Nephron (organoid): ENCODE measurements around the gene DEFB118.
A peak's percentile ranks its signal among the peaks of the same experiment; 100 is the strongest.

Source experiments
- H3K27ac Mint-ChIP-seq, 3 experiments: 2 replicates each; pipeline ENCODE4 v1.8.0; 2020; ENCODE audit warnings: mixed read lengths in 3 of 3, mild to moderate bottlenecking in 2 of 3, moderate library complexity in 1 of 3
- H3K27me3 Mint-ChIP-seq: 2 replicates; pipeline ENCODE4 v1.8.0; 2021; ENCODE audit warnings: low read depth, mild to moderate bottlenecking, moderate library complexity, mixed read lengths
- H3K36me3 Mint-ChIP-seq: 2 replicates; pipeline ENCODE4 v1.8.0; 2020; ENCODE audit warnings: low read depth, mixed read lengths
- H3K4me1 Mint-ChIP-seq: 2 replicates; pipeline ENCODE4 v1.8.0; 2020; ENCODE audit warnings: mixed read lengths
- H3K4me3 Mint-ChIP-seq, 3 experiments: 2 replicates each; pipeline ENCODE4 v1.8.0; 2020; ENCODE audit warnings: mild to moderate bottlenecking in 3 of 3, mixed read lengths in 3 of 3, moderate library complexity in 2 of 3
- H3K9me3 Mint-ChIP-seq: 2 replicates; pipeline ENCODE4 v1.8.0; 2020; ENCODE audit warnings: mixed read lengths
- CTCF ChIP-seq, 3 experiments: fragments of 200-600 bp; sonication (generic); IDR thresholded peaks; one replicate each; pipeline ENCODE4 v1.5.0; 2021; ENCODE audit warnings: antibody characterized with exemption in 3 of 3; ENCODE audit not compliant: unreplicated experiment in 3 of 3

DEFB118 gene

DNA sequence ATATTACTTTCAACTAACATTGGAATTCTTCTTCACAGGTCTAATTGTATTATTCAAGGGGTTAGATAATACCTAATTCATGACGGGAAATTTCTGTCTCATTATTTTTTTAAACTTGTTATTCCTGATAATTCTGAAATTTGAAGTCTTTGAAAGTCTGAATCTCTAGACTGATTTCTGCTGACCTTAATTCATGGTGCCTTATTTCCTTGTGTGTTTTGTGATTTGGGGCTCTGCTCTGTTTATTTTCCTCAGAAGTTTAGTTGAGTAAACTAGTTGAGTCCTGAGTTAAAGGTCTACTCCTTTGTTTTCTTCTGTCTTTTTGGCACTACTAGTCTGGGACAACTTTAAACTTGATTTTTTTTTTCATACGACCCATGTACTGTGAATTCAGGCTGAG, 5.9 kb downstream of the DEFB118 start:
- Mint-ChIP-seq H3K4me3 (no peak overlapping the region), H3K9me3 (peaks cover 43% of the 10 kb centered on the region)

DNA sequence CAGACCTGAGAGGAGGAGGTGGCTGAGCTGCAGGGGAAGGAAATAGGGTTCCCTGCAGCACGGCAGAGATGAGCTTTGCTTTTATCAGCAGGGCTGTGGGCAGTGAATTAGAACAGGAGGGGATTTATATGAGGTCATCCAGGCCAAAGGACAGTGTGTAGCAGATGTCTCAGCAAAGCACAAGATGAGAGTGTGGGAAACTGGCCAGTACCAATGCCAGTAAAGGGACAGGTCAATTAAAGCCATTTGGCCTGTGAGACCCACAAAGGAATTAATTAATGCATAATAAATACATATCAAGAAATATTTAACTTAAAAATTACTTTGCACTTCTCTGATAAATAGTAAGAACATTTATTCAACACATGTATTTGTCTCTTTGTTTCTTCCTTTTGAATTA, 22.1 kb downstream of the DEFB118 start, which contains the start of gene DEFB119:
Gene DEFB119, minus strand, starts transcription at position 101 of the 400 bp plus-strand sequence. CDS start 107 bp downstream, outside the sequence.
- H3K4me3 Mint-ChIP-seq, result no peak within 1 kb of the TSS
- peaks cover 4% of the 10 kb centered on the region for H3K36me3 Mint-ChIP-seq
- no peak within 1 kb of the TSS for H3K27ac Mint-ChIP-seq
- H3K27me3 Mint-ChIP-seq, result no peaks in the 10 kb centered on the region
- H3K4me1 Mint-ChIP-seq, result no peaks in the 10 kb centered on the region
- TF ChIP-seq CTCF (IDR thresholded peaks at IDR 0.05; ENCODE audit: unreplicated experiment in 3 of 3), result no peak
- H3K9me3 Mint-ChIP-seq, result peaks cover 48% of the 10 kb centered on the region

More for the DNA sequence above, 5.9 kb downstream of the DEFB118 start:
- H3K27me3 Mint-ChIP-seq, result no peaks in the 10 kb centered on the region
- no peaks in the 10 kb centered on the region for H3K4me1 Mint-ChIP-seq
- H3K27ac Mint-ChIP-seq, result no peak overlapping the region
- TF ChIP-seq CTCF (IDR thresholded peaks at IDR 0.05; ENCODE audit: unreplicated experiment in 3 of 3), result no peak
- H3K36me3 Mint-ChIP-seq, result no peaks in the 10 kb centered on the region

DNA sequence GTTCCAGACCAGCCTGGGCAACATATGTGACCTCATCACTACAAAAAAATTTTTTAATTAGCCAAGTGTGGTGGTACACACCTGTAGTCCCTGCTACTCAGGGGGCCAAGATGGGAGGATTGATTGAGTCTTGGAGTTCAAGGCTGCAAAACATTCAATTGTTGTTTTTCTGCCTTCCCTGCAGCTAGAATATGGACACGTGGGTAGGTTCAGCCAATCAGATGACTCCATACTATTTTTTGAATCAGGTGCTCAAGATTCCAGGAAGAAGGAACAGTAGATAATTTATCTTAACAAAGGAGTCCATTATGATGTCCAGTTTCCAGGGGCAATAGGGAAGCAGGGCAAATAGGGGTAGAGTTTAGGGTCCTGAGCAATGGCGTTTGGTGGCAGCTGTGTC, 24.4 kb downstream of the DEFB118 start:
- Mint-ChIP-seq H3K36me3 (peaks cover 4% of the 10 kb centered on the region), H3K27me3 (no peaks in the 10 kb centered on the region), H3K4me1 (no peaks in the 10 kb centered on the region), H3K27ac (no peak overlapping the region), H3K9me3 (peaks cover 46% of the 10 kb centered on the region), H3K4me3 (no peak overlapping the region)
- no peak for TF ChIP-seq CTCF (IDR thresholded peaks at IDR 0.05; ENCODE audit: unreplicated experiment in 3 of 3)

DNA sequence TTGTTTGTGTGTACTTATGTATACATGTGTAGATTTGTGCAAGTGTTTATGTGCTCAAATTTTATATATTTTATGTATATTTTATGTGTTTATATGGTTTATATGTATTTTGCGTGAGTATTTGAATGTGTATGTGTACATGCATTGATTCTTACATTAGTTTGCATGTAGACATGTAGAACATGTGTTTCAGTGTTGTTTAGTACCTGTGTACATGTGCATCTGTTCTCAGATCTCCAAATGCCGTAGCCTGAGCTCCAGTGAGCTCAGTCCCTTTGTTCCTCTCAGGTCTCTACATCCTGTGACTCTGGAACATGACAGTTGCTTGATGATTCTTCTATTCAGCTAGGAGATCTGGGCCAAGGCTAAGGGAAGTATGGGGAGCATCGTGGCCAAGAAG, 26.5 kb downstream of the DEFB118 start:
- Mint-ChIP-seq H3K27ac (no peak overlapping the region), H3K4me3 (no peak overlapping the region), H3K36me3 (peaks cover 4% of the 10 kb centered on the region), H3K4me1 (no peaks in the 10 kb centered on the region), H3K9me3 (peaks cover 40% of the 10 kb centered on the region), H3K27me3 (no peaks in the 10 kb centered on the region)
- no peak for TF ChIP-seq CTCF (IDR thresholded peaks at IDR 0.05; ENCODE audit: unreplicated experiment in 3 of 3)

GRCh38 chr20:31403886-31404285, 35.5 kb downstream of the DEFB118 start:
- no peak for TF ChIP-seq CTCF (IDR thresholded peaks at IDR 0.05; ENCODE audit: unreplicated experiment in 3 of 3)
- H3K9me3 Mint-ChIP-seq, result peaks cover 29% of the 10 kb centered on the region
- no peak overlapping the region for H3K27ac Mint-ChIP-seq
- H3K4me1 Mint-ChIP-seq, result no peaks in the 10 kb centered on the region
- H3K36me3 Mint-ChIP-seq, result no peaks in the 10 kb centered on the region
- H3K4me3 Mint-ChIP-seq, result no peak overlapping the region
- no peaks in the 10 kb centered on the region for H3K27me3 Mint-ChIP-seq

DNA sequence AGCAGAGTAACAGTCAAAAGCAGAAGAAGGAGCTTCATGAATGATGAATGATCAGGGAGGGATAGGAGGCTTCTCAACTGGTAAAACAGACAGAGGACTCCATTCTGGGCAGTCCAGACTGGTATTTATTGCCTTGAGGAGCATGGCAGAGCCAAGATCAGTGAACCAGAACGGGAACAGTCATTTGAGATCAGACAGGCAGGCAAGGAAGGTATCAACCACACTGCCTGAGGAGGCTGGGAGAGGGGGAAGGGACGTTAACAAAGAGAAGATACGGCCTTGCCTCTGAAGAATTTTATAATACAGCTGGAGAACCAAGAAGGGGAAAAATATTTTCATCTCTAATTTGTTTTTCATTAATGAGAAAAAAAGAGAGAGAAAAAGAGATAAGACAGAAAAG, 37.7 kb downstream of the DEFB118 start, which contains the start of gene DEFB121:
Gene DEFB121, minus strand, starts transcription at position 101 of the 400 bp plus-strand sequence. Its CDS starts 63 bp downstream, at position 38.
- H3K4me1 Mint-ChIP-seq, result no peaks in the 10 kb centered on the region
- no peak within 1 kb of the TSS for H3K27ac Mint-ChIP-seq
- peaks cover 22% of the 10 kb centered on the region for H3K9me3 Mint-ChIP-seq
- peak within 1 kb of the TSS in 1 of 3 experiments; percentile 2 for H3K4me3 Mint-ChIP-seq
- H3K27me3 Mint-ChIP-seq, result no peaks in the 10 kb centered on the region
- TF ChIP-seq CTCF (IDR thresholded peaks at IDR 0.05; ENCODE audit: unreplicated experiment in 3 of 3), result no peak
- no peaks in the 10 kb centered on the region for H3K36me3 Mint-ChIP-seq
